GM12864 (cell line): Measurements from ENCODE around the gene TMC4.

ENCODE experiments used
- DNase-seq: peaks from one replicate; pipeline ENCODE4 v3.0.0-alpha.2; 2011; ENCODE audit warnings: low read depth
- H3K4me3 ChIP-seq: 2 replicates; pipeline ENCODE4 v1.5.1; 2011; ENCODE audit warnings: mild to moderate bottlenecking, low read depth, low read length, control low read depth
- TF ChIP-seq, protein P1 (sequence below): IDR thresholded peaks from 2 replicates; pipeline ENCODE4 v1.5.1; 2011; ENCODE audit warnings: low read depth, mild to moderate bottlenecking, moderate library complexity, low read length, control low read depth, inconsistent platforms; ENCODE audit errors: missing control alignments

The TMC4 gene

DNA sequence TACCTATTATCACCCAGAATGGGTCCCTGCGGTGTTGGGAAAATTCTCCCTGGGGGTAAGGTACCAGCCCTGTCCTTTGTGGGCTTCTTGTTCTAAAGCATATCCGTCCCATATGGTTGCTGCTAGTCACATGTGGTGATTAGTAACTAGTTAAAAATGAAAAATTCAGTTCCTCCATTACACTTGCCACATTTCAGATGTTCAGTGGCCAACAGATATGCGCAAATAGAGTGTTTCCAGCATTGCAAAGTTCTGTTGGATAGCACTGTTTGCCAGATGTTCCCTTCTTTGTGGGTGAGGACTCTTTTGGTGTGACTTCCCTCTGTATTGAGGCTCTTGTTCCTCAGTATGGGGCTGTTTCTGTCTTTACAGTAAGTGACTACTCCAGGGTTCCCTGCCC, 31.6 kb downstream of the TMC4 start:
- TF ChIP-seq, protein P1, sequence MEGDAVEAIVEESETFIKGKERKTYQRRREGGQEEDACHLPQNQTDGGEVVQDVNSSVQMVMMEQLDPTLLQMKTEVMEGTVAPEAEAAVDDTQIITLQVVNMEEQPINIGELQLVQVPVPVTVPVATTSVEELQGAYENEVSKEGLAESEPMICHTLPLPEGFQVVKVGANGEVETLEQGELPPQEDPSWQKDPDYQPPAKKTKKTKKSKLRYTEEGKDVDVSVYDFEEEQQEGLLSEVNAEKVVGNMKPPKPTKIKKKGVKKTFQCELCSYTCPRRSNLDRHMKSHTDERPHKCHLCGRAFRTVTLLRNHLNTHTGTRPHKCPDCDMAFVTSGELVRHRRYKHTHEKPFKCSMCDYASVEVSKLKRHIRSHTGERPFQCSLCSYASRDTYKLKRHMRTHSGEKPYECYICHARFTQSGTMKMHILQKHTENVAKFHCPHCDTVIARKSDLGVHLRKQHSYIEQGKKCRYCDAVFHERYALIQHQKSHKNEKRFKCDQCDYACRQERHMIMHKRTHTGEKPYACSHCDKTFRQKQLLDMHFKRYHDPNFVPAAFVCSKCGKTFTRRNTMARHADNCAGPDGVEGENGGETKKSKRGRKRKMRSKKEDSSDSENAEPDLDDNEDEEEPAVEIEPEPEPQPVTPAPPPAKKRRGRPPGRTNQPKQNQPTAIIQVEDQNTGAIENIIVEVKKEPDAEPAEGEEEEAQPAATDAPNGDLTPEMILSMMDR, result no peak
- no peak overlapping the region for H3K4me3 ChIP-seq
- DNase-seq, result no peak

DNA sequence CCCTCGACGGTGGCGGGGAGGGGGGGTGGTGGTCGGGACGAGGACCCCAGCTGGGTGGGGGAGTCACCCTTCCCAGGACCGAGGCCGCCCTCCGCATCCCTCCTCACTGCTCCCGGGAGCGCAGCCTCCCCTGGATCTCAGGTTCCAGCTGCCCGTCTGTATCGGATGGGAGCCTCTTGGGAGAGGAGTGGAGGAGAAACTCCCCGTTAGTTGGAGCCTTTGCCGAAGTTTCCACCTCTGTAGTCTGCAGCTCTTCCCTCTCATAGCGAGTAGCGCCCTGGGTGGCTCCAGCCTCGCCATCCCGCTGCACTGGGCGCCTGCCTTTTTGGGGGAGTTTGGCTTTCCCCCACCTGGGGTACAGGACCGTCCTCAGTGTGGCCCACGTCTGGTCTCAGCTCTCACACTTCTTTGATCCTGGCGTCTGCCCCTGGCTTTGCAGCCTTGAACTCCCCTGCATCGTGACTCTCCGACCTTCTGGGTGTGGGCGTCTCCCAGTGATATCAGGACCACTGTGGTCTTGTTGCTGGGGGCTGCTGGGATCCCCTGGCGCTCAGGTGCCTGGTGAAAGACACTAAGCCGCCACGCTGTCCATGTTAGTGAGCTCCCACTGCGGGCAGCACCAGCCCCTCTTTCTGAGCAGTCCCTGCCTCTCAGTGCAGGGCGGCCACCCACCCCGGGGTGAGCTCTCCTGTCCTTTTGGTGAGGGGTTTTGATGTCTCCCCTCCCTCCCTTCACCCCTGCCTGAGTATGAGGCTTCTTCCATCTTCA, 34.3 kb downstream of the TMC4 start:
- DNase-seq, result no peak
- peak overlapping the region; percentile 80 for H3K4me3 ChIP-seq
- TF ChIP-seq, protein P1, result no peak

DNA sequence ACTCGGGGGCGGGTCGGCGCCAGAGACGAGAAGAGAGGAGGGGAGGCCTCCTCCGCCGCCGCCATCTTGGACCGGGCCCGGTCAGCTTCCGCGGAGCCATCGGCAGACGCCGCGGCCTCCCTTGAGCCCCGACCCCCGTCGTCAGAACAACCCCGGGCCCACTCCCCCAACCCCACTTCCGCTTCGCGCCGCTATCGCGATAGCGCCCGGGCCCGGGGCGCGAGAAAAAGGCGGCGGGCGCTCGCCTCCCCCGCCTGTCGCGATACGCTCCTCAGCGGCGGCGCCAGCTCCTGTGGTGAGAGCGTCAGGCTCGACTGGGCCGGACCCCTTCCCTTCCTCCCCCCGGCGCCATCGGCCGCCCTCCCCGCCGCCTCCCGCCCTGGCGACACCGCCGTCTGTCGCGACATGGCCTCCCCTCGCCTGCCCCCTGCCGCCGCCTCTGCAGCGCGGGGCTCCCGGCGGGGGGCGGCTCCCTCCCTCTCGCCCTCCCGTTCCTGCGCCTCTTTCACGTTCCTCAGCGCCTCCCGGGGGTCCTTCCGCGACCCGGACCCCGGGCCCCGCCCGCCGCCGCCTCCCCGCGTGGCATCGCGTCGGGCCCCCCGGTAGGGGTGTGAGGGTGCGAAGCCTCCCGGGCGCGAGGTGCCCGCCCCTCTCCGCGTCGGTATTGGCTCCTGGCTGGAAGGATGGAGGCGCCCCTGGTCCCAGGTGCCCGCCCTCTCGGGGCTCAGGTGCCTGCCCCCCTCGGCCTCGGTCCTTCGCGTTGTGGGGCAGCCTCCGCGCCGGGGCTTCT, 35.1 kb downstream of the TMC4 start, which contains the start of gene CNOT3:
Gene CNOT3, plus strand, starts transcription at position 64 of the 790 bp plus-strand sequence. CDS start 5,217 bp downstream, outside the sequence.
- H3K4me3 ChIP-seq, result peak within 1 kb of the TSS; percentile 80
- TF ChIP-seq, protein P1, result peak; percentile 8
- DNase-seq, result no peak

DNA sequence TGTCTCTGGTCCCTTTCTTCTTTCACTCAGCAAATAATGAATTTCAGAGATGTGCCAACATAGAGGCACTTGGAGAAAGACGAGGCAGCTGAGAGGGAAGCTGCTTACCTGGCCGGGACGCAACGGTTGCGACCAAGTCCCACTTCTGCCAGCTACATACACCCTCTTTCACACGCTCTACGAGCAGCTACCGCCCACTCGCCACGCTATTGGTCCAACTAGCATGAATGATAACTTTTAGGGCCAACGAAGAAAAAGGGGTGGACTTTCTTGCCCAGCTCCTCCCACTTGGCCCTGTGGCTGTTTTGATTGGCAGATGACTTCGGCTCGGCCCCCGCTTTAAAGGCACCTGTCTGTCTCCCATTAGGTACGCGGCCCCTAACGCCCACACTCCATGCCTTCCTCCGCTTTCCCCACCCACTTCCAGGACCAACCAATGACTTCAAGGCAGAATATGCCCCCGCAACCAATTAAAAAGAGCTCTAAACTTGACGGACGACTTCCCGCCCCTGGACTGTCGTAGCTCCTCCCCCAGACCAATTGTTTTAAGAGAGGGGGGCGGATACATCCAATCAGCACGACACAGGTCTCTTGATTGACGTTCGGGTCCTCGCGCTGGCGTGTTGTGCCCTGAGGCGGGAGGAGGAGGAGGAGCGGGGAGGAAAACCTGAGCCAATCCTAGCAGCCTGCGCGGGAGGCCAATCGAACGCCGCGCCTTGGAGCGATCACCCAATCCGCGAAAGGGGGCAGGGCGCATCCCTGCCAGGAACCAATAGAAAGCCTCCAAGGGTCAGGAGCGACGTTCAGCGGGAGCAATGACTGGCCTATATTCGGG, 35.9 kb downstream of the TMC4 start:
- peak overlapping the region; percentile 80 for H3K4me3 ChIP-seq
- TF ChIP-seq, protein P1, result no peak
- DNase-seq, result peak; percentile 100

DNA sequence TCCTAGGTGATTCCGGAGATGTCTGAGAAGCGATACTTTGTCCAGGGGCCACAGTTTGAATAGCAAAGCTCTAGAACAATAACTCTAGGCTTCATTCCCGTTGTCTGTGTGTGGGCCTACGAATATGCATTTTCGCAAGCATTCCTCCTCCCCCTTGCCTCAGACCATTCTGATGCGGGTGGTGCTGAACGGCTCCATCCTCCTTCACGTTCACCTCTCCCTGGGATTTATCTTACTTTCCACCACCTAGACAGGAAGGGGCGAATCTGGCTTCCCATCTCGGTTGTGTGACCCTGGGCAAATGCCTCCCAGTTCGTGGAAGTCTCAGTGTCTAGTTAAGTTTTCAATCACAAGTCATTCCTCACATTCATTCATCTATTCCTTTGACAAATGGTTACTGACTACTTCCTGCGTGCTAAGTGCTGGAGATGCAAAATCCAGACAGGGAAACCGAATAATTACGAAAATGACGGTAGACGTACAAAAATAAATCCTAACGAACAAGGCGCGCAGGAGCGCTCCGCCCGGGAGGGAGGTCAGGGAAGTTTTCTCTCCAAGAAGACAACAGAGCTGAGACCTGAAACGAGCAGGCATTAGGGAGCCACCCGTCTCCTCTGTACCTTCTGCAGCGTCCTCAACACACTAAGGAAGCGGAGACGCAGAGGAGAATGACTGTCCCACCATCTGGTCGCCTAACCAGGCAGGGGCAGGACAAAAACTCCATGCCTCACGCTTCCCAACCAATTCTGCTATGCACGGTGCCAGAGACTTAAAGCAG, 36.7 kb downstream of the TMC4 start:
- peak overlapping the region; percentile 78 for H3K4me3 ChIP-seq
- DNase-seq, result no peak
- TF ChIP-seq, protein P1, result no peak
